Measurements from ENCODE around the gene ZCCHC14.

The ZCCHC14 gene

DNA sequence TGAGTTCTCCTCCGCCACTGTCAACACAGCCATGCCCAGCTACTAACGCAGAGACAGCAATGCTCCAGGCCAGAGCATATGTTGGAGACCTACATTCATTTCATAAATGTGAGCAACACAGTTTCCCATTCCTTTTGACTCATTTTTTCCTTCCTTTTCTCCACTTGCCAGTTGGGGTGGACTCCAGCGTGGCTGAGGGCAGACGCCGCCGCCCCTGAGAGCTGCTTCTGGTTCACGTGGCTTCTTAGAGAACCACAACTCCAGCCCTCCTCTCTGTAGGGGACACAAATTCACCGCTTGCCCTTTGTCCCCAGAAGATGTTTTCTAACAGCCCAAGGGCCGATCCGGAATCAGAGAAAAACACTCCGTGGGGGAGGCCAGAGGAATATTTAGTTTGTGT is 45.8 kb upstream of the ZCCHC14 start:
- no peak overlapping the region for H3K4me3 ChIP-seq (ENCODE audit: low read depth, low read length)
- DNase-seq (ENCODE audit: low read depth), result no peak
- TF ChIP-seq CTCF (IDR thresholded peaks at IDR 0.05; ENCODE audit: insufficient read depth, low read depth, low read length, missing control alignments), result no peak

GRCh38 chr16:87538160-87538559 is 45.3 kb upstream of the ZCCHC14 start:
- no peak for TF ChIP-seq CTCF (IDR thresholded peaks at IDR 0.05; ENCODE audit: insufficient read depth, low read depth, low read length, missing control alignments)

GRCh38 chr16:87536795-87537142 is 43.9 kb upstream of the ZCCHC14 start:
- no peak overlapping the region for H3K4me3 ChIP-seq (ENCODE audit: low read depth, low read length)
- no peak for TF ChIP-seq CTCF (IDR thresholded peaks at IDR 0.05; ENCODE audit: insufficient read depth, low read depth, low read length, missing control alignments)
- no peak for DNase-seq (ENCODE audit: low read depth)

More at GRCh38 chr16:87538160-87538559, 45.3 kb upstream of the ZCCHC14 start:
- no peak for DNase-seq (ENCODE audit: low read depth)
- no peak overlapping the region for H3K4me3 ChIP-seq (ENCODE audit: low read depth, low read length)

DNA sequence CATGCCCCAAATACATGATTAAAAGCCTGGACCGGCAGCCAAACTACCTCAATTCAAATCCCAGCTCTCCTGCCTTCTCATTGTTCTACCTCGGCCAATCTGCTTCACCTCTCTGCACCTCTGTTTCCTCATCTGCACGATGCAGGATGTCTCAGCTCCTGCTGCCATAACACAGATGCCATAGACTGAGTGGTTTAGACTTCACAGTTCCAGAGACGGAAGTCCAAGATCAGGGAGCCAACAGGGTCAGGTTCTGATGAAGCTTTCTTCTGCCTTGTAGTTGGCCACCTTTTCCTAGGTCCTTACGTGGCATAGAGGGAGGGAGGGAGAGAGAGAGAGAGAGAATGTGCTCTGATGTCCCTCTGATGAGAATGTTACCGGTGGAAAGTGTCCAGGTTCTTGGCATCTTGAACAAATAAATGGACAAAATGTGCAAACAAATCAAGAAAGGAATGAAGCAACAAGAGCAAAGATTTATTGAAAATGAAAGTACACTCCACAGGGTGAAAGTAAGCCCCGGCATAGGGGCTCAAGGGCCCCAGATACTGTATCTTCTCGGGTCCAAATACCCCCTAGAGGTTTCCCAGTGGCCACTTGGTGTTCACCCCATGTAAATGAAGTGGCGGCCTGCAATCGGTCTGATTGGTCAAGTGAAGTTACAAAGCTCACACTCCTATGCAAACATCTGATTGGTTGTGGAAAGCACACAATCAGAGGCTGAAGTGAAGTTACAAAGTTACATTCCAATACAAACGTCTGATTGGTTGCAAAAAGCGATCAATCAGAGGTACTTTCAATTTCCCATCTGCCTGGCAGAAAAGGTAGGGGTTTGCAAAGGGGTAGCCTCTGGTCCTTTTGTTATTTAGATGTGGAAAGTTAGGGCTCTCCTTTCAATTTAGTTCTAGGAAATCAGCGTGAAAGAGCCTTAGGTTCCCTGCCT is 43.3 kb upstream of the ZCCHC14 start:
- no peak for DNase-seq (ENCODE audit: low read depth)
- H3K4me3 ChIP-seq (ENCODE audit: low read depth, low read length), result no peak overlapping the region
- no peak for TF ChIP-seq CTCF (IDR thresholded peaks at IDR 0.05; ENCODE audit: insufficient read depth, low read depth, low read length, missing control alignments)

DNA sequence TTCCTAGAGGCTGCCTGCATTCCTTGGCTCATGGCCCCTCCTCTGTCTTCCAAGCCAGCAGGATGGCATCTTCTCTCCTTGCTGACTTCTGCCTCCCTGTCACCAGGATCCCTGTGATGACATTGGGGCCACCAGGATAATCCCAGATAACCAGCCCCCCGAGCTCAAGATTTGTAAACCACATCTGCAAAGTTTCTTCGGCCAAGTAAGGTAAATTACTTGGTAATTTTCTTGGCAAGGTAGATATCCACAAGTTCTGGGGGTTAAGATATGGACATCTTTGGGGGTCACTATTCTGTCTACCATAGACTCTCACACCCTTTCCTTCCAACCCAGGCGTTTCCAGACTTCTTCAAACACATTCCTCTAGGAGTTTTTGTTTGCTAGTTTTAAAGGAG is 42.6 kb upstream of the ZCCHC14 start:
- no peak for TF ChIP-seq CTCF (IDR thresholded peaks at IDR 0.05; ENCODE audit: insufficient read depth, low read depth, low read length, missing control alignments)
- DNase-seq (ENCODE audit: low read depth), result no peak
- no peak overlapping the region for H3K4me3 ChIP-seq (ENCODE audit: low read depth, low read length)

- no peak for DNase-seq (ENCODE audit: low read depth)
- no peak for TF ChIP-seq CTCF (IDR thresholded peaks at IDR 0.05; ENCODE audit: insufficient read depth, low read depth, low read length, missing control alignments)
- H3K4me3 ChIP-seq (ENCODE audit: low read depth, low read length), result no peak overlapping the region
These were observed 41.9 kb upstream of the ZCCHC14 start for GRCh38 chr16:87534751-87535150.

Data from GM12865 (cell line).